COLO668 (cell line): ENCODE results near the gene BMAL1.

Source experiments
- DNase-seq: peaks from one replicate; lab custom pipeline; 2025; ENCODE audit not compliant: unreplicated experiment; lab: John Stamatoyannopoulos, UW

Gene BMAL1

DNA sequence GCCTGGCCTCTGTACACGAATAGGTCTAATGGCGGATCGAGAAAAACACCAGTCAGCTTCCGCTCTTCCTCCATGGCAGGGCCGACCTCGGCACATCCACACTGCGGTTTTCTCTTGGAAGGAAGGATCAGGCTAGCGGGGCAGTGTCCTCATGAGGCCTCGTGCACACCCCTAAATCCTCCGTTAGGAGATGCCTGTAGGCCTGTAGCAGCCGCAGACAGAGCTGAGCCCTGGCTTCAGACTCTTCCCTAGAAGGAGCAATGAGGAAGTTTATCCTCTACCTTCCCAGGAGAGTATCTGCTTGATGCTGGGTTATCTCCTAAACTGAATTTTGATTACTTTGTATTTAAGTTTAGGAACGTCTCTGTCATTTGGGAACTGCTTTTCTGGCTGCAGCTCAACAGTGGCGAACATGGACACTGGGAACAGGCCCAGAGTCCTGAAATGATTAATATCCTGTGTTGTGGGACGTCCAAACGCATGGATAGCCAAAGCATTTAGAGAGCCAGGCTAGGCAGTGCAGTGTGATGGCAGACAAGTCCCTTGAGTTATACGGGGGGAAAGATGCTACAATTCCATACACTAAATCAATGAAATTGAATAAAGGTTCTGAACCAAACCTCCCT lies 16.5 kb upstream of the BMAL1 start:
- DNase-seq: no peak

DNA sequence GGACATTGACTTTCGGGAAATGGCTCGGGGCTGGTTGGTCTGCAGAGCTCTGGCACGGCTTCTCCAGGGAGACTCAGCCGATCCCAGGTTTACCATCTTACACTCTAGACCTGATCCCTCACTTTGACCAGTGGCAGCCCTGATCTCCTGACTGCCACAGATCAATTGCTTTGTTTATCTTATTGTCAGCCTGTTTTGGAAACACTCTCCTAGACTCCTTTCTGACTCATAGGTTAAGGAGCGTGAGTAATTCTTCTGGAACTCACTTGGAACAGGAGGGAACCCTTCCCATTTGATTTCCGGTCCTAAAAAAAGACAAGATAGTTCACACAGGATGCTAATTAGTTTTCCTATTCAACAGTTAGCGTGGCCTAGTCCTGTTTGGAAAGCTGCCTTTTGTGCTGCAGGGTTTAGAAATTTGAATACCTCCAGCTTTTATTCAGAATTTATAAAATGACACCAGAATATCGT lies 16.0 kb upstream of the BMAL1 start:
- no peak for DNase-seq

DNA sequence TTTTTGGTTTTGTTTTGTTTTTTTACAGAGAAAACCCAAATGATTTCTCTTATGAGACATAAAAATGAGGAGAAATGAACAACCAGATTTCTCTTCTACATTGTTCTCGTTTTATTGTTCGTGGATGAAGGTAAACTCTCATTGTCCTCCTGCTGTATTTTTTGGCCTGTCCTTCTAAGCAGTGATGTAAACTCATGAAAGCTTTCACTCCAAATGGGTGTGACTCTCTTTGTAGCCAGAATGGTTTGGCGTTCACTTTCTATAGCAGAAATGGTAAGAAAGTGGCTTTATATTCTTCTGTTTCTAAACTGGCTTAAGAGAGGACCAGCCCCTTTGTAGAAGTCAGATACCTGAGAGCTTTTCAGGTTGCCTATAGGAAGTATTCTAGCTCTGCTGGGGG lies 15.5 kb upstream of the BMAL1 start:
- DNase-seq: no peak

DNA sequence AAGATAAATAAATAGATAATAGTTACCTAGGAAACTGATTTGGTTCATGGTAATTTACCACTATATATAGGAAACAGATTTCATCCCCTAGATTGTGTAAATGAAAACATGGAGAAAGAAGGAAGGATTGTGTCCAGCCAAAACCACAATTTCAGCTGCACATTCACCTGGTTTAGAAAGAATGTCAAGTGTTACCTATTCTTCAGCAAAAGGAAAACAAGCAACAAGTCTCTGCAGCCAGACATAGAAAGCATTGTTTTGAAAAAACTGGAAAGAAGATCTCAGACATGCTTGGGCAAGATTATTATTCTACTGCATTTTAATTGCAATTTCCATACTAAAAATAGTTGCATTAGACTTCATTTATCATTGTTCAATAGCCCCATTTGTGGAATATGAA lies 8.8 kb upstream of the BMAL1 start:
- DNase-seq: no peak

DNA sequence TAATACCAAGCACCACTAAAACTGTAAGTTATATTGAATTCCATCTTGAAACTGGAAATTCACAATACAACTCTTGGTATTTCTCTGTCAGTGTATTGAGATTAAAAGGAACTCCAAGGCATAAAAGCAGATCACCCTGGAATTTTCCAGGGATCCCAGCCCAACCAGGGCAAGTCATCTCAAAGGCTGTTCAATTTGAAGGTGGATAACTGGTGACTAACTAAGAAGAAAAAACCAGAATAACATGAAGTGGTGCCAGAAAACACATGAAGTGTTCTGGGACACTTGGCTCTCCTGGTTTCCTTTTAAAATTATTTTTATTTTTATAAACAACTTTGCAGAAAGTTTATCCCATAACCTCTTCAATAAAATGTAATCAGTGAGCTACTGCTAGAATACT lies 7.8 kb upstream of the BMAL1 start:
- no peak for DNase-seq

DNA sequence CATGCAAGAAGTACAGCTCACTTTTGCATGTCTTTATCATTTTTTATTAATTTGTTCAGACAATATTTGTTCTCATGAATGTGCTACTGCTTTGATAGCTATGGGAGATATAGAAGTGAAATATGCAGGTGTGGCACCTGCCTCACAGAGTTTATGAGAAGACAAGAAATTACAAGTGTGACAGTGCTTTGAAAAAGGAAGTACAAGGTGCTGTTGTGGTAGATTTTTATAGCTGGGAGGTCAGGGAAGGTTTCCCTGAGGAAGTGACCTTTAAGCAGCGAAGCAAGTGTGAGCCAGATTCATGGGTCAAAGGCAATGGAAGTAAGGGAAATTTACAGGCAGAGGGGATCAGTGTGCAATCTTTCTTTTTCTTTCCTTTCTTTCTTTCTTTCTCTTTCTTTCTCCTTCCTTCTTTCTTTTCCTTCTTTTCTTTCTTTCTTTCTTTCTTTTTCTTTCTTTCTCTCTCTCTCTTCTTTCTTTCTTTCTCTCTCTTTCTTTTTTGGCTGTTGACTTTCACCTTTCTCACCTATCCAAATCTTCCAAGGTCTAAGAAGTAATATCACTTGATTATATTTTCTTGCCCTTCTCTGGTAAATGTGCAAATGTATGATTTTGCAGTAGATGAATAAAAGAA lies 6.4 kb upstream of the BMAL1 start:
- no peak for DNase-seq

DNA sequence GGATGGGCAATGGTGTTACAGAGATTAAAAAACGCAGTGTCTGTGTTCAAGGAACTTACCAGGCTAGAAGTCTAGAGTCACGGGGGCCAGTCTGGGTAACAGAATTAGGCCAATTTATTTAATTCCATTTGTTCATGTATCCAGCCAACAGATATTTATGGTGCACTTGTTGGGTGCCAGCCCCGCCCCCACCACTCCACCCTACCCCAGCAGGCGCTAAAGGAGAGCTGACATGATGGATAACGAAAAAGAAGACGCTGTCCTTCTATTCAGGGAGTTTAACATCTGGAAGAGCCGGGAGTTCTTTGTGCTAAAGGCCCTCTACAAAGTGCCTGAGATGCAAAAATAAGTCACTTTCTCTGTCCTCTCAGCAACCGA lies 1.1 kb upstream of the BMAL1 start:
- DNase-seq: no peak

DNA sequence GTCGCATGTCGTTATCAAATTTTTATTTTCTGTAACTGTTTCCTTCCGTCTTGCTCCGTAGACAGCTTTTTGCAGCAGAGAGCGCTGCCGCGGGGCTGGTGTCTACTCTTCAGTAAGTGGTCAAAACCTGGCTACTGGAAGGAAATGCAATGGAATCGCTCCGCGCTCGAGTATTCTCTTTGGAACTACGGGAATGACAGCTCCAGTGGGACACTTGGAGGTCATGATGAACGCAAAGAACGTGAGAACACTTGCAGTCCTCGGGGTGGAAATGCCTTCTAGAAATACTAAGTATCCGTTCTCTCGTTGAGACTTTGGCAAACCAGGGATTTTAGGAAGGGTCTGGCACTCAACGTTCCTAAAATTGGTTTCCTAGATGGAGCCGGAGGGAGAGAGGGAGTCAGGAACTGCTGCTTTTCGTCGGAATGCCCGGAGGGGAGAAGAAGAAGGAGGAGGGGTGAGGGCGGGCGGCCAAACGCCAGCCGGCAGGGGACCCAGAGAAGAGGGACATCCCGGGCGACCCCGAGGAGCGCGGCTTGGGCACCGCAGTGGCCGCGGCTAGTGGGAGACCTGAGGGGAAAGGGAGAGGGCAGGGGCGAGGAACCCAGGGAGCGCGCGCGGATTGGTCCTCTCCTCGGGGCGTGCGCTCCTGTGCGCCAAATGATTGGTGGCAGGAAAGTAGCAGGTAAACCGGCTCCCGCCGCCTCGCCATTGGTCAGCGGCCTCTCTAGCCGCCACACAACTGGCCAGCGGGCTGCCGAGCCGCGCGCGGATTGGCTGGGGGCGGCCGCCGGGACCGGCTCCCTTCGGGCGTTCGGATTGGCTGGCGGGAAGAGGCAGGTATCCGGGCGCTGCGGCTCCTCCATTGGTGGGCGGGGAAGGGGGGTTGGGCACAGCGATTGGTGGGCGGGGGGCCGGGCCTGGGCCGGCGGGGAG lies 490 bp upstream of the BMAL1 start:
- DNase-seq: peak; percentile 99

DNA sequence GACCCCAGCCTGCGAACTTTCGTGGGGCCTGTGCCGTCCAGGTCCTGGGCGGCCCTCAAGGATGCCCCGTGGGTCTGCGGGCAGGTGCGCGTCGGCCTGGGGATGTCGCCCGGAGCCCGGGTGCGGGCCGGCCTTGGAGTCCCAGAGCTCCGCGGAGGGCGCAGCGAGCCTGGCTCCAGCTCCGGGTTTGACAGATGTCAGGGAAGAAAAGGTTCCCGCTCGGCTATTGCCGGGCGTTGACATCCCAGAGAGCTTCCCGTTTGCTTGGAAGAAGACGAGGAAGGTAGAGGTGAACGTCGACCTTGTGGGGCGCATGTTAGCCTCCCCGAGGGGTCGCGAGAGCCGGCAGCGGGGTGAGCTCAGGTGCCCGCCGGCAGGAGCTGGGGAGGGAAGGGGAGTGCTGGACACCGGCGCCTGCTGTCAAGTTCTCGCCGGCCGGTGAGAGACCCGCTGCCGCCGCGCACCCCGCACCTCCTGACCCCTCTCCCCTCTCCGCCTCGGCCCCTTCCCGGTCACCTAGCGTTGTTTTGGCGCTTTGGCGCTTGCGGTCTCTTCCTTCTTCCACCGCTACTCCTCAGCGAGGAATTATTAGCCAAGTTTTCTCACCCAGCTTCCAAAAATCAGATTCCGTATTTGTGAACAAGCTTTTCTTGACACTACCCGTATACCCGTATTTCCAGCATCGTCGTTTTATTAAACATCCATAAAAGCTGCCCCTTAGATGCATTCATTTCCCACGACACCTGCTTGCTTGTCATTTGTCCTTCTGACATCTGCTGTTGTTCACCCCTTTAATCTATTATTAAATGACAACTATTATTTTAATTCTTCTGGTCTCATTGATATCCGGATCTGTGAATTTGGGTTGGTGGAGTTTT lies 1.3 kb downstream of the BMAL1 start:
- DNase-seq: peak; percentile 68

DNA sequence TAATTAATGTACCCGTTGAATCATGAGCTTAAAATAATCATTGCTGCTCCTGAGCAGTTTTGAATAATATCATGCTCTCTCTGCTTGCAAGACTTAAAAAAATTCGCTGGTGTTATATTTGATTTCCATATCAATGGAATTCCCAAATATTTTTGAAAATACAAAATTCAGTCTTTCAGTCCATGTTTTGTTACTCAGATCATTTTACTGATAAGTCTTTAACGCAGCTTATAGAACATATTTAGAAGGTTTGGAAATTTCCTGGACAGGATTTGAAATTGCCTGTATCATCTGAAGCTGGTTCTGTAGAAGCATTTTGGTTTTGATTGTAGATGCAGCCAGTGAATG lies 1.9 kb downstream of the BMAL1 start:
- DNase-seq: no peak

DNA sequence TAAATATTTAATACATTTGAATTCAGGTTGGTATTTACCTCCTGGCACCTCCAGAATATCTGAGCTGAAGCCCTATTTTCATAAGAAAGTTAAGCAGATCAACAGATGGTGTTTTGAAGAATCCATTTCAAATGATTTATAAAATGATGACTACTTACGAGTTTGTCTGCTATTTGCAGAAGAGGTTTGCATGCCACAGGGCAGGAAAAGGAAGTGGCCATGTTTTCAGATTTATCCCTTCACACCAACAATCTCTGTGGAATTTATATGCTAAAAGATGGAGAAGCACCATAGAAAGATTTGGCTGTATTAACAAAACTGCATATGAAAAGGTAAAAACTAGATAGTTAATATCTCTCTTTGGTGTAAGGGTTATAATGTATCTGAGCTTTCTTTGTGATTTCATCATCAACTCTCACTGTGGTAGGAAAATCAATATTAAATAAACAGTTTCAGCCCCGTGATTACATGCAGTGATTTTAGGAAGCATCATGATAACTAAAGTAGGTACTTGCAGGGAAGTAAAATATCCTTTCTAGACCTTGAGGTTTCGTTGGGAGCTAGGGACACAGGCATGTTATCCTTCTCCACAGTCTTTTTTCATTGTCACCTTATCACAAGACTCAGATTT lies 2.6 kb downstream of the BMAL1 start:
- no peak for DNase-seq

DNA sequence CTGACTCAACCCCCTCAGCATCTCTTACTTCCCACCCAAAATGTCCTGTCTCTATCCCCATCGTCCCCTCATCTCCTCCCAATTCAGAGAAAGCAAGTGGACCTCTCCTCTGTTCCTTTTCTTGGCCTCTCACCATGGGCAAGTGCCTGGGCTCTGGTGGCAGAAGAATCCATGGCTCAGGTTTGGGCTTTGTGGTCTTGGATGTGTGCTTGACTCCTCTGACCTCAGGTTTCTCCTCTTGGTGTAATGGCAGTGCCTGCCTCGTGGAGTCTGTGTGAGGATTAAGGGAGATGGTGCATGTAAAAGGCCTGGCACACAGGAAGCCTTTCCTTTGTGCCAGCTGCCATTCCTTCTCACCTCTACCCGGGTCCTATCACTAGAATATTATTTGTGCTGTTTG lies 3.2 kb downstream of the BMAL1 start:
- no peak for DNase-seq

DNA sequence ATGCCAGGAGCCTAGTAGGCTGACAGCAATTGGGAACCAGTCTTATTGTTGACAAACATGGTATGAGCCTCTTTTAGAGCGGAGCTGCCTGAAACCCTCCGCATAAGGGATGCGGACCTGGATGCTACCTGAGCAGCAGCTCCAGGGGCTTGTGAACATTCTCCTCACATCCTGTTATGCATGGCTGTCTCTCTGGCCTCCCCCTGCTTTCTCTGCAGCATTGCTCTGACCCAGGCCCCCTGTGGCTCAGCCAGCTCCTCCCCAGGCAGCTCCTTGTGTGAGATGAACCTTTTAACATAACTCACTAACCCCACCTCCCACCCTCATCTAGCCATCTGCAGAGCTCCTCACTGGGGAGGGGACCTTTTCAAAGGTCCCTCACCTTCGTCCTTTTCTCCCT lies 6.0 kb downstream of the BMAL1 start:
- no peak for DNase-seq

DNA sequence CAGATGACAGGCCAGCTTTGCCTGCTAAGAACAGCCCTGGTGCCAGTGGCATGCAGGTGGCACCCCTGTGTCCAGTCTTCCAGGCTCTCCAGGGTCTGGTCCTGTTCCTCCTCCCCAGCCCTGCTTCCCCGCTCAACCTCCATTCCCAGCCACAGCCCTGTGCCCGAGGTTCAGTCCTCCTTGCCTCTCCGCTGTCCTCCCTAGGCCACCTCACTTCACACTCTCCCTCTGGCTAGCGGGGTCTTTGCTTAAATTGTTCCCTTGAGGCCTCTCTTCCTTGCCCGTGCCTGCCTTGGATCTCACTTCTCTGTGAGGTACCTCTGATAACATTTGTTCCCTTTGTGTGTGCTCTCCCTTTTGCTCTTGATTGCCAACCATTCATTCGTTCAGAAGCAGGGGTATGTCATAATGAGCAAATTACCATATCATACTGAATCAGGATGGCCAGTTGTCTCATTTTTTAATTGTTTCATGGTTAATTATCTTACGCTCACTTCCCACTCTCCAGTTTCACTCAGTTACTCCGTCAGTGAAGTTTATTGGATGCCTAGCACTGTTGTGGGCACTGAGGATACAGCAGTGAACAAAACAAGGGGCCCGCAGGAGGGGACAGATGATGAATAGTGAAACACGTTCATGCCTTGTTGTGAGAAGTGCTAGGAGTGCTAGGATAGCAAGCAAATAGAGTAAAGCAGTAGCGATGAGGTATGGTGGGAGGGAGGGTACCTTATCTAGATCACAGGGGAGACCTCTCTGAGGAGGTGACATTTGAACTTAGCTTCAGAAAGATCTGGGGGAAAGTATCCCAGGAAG lies 7.4 kb downstream of the BMAL1 start:
- no peak for DNase-seq

DNA sequence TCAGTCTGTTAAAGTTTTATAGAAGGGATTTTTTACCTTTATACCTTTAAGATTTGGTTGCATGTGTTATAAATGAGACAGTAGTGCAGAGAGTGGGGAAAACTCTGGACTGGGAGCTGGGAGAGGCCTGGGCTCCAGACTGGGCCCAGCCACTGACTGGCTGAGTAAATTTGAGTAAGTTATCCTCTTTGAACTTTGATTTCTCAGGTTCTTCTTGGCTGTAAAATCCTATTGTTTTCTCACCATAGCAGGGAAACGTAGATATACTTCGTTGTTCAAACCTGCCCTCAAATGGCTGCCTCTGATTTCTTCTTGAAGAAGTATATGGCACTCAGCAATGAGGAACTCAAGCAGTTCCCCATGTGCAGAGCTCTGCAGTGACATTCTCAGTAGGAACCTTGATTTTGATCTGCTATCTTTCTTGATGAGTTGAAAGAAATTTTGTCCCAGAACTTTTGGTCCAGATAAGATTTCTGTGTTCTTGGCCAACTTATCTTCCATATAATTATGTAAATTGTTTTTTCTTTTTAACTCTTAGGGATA lies 8.8 kb downstream of the BMAL1 start:
- DNase-seq: no peak

DNA sequence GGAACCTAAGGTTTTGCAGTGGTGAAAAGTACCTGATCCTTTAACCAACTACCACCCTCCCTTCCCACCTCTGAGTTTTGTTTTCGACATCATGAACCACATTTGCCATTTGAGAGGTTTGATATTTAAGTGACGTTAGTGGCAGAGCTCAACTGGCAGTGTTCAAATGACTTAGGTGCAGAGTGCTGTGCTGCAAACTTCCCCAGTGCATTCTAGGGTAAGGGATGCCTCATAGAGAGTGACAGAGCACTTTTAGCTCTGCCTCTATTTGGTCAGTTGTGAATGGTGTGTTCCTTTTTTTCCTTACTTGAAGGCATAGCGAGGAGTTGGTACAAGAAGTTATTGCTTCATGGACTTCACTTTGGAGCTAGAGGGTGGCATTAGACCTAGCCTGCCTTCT lies 9.4 kb downstream of the BMAL1 start:
- no peak for DNase-seq

DNA sequence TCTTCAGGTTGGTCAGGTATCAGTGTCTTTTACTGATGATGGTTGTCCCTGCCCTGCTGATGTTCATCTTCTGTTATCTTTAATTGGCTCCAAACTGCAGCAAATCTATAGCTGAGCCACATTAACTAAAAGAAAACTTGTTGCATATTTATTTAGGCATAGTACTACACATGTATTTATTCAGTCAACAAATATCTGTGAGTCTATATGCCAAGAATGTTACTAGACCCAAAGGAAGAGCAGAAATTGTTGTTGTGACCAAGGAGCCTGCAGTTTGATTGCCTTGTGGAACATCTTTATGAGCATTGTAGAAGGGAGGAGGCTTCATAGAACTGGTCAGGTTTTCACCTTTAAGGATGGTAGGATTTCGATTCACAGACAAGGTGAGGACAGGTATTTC lies 10.1 kb downstream of the BMAL1 start:
- no peak for DNase-seq

DNA sequence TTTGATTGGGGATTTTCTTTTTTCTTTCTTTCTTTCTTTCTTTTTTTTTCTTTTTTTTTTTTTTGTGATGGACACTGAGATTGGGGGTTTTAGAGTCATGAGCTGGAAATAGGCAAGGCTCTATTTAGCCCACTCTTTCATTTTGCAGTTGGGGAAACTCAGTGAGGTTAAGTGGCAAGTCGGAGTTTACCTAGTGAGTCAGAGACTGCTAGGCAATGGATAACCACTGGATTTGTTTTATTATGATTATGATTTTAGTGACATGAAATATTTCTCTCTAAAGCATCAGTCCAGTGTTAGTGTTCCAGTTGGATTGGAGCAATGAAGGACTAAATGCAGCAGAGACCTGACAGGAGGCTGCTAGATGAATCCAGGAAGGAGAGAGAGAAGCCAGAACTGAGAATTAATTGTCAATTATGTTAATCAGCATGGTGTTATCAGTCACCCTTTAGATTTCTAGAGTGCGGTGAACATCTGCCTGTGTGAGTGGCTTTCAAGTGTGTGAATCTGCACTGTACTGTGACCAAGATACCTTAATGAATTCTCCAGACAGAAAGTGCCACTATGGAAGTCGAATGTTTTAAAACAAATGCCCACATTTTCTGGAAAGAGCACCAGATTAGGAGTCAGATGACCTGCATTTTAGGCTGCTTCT lies 10.9 kb downstream of the BMAL1 start:
- peak; percentile 10 for DNase-seq

DNA sequence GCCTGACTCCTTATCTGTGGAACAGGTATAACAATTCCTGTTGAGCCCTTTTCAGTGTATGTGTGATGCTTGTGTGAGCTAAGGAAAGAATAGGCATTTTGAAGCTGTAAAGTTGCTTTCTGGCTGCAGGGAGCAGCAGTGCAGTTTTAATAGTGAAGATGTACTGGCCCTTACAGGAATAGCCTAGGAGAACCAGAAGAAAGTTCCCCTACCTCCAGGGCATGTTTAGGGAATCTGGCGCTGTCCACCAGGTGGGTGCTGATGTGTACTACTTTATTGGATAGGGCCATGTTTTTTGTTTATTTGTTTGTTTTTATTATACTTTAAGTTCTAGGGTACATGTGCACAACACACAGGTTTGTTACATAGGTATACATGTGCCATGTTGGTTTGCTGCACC lies 11.5 kb downstream of the BMAL1 start:
- DNase-seq: no peak
